B cell (primary cell): ENCODE data around the gene HHATL.

Experiments used
- CTCF ChIP-seq: fragments of 200-600 bp; IDR thresholded peaks from one replicate; pipeline ENCODE4 v1.8.0; 2022; ENCODE audit warnings: antibody characterized with exemption, mild to moderate bottlenecking
- EZH2 ChIP-seq: IDR thresholded peaks from 2 replicates; pipeline ENCODE4 v1.6.1; 2012; ENCODE audit warnings: borderline replicate concordance, low read depth, mild to moderate bottlenecking, moderate library complexity, low read length; ENCODE audit not compliant: insufficient read depth, poor library complexity, severe bottlenecking

GRCh38 chr3:42653303-42653559, 49.4 kb downstream of the HHATL start:
- no peak for TF ChIP-seq CTCF
- TF ChIP-seq EZH2 = no peak
